PFSK-1 (cell line): Measurements from ENCODE around the gene SCAF1.

ENCODE experiments used
- FOXP2 ChIP-seq: optimal IDR thresholded peaks from 2 replicates; pipeline ENCODE3; 2011; ENCODE audit warnings: borderline replicate concordance, control low read depth, inconsistent platforms; ENCODE audit not compliant: insufficient read depth; ENCODE audit errors: extremely low read length, extremely low read depth
- POLR2AphosphoS5 ChIP-seq: IDR thresholded peaks from 2 replicates; pipeline ENCODE4 v1.6.1; 2012; ENCODE audit warnings: low read depth, mild to moderate bottlenecking, control low read depth, low read length, moderate library complexity
- SIN3A ChIP-seq: IDR thresholded peaks from 2 replicates; pipeline ENCODE4 v1.6.1; 2012; ENCODE audit warnings: mild to moderate bottlenecking, low read length, moderate library complexity, borderline replicate concordance; ENCODE audit not compliant: insufficient read depth
- TAF1 ChIP-seq: IDR thresholded peaks from 2 replicates; pipeline ENCODE4 v1.6.1; 2012; ENCODE audit warnings: low read length, control low read depth, borderline replicate concordance; ENCODE audit not compliant: insufficient read depth
- TF ChIP-seq, protein P1 (sequence below), 2 experiments: IDR thresholded peaks; 2 replicates each; pipeline versions ENCODE4 v1.6.1 to v1.8.0; 2011 to 2012; ENCODE audit warnings: low read depth in 2 of 2, low read length in 2 of 2, control low read depth in 1 of 2, inconsistent platforms in 1 of 2, mild to moderate bottlenecking in 1 of 2, moderate library complexity in 1 of 2; ENCODE audit not compliant: insufficient read depth in 1 of 2

The SCAF1 gene

DNA sequence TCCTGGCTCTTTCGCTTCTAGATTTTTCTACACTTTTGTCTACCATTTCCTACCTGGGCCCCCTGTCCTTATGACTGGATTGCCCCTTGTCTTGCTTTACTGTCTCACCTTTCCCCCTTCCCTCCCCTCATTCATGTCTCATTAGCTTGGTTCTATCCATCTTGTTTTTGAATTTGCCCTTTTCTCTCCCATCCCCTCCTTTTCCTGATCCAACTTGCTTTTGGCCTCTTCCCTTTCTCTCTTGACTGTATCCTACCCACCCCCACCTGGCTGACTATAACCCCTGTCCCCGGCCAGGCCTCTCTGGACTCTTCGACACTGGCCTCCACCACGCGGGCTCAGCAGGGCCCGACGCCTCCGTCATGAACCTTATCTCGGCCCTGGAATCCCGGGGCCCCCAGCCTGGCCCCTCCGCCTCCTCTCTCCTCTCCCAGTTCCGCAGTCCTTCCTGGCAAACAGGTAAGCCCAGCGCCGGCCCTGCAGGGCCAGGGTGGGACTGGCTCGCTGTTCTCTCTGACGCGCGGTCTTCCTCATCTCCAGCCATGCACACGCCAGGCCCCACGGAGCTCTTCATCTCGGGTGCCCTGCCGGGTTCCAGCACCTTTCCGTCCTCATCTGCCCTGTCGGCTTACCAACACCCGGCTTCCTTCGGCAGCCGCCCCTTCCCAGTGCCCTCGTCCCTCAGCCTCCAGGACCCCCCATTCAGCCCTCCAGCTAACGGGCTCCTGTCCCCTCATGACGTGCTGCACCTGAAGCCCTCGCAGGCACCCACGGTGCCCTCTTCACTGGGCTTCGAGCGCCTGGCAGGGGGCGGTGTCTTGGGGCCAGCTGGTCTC, 47.6 kb upstream of the SCAF1 start:
- TF ChIP-seq FOXP2 (no peak), TAF1 (no peak), SIN3A (no peak), POLR2AphosphoS5 (no peak)
- TF ChIP-seq, protein P1, sequence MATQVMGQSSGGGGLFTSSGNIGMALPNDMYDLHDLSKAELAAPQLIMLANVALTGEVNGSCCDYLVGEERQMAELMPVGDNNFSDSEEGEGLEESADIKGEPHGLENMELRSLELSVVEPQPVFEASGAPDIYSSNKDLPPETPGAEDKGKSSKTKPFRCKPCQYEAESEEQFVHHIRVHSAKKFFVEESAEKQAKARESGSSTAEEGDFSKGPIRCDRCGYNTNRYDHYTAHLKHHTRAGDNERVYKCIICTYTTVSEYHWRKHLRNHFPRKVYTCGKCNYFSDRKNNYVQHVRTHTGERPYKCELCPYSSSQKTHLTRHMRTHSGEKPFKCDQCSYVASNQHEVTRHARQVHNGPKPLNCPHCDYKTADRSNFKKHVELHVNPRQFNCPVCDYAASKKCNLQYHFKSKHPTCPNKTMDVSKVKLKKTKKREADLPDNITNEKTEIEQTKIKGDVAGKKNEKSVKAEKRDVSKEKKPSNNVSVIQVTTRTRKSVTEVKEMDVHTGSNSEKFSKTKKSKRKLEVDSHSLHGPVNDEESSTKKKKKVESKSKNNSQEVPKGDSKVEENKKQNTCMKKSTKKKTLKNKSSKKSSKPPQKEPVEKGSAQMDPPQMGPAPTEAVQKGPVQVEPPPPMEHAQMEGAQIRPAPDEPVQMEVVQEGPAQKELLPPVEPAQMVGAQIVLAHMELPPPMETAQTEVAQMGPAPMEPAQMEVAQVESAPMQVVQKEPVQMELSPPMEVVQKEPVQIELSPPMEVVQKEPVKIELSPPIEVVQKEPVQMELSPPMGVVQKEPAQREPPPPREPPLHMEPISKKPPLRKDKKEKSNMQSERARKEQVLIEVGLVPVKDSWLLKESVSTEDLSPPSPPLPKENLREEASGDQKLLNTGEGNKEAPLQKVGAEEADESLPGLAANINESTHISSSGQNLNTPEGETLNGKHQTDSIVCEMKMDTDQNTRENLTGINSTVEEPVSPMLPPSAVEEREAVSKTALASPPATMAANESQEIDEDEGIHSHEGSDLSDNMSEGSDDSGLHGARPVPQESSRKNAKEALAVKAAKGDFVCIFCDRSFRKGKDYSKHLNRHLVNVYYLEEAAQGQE (IDR thresholded peaks at IDR 0.05; ENCODE audit: insufficient read depth in 1 of 2, low read depth in 2 of 2, low read length in 2 of 2), result no peak

DNA sequence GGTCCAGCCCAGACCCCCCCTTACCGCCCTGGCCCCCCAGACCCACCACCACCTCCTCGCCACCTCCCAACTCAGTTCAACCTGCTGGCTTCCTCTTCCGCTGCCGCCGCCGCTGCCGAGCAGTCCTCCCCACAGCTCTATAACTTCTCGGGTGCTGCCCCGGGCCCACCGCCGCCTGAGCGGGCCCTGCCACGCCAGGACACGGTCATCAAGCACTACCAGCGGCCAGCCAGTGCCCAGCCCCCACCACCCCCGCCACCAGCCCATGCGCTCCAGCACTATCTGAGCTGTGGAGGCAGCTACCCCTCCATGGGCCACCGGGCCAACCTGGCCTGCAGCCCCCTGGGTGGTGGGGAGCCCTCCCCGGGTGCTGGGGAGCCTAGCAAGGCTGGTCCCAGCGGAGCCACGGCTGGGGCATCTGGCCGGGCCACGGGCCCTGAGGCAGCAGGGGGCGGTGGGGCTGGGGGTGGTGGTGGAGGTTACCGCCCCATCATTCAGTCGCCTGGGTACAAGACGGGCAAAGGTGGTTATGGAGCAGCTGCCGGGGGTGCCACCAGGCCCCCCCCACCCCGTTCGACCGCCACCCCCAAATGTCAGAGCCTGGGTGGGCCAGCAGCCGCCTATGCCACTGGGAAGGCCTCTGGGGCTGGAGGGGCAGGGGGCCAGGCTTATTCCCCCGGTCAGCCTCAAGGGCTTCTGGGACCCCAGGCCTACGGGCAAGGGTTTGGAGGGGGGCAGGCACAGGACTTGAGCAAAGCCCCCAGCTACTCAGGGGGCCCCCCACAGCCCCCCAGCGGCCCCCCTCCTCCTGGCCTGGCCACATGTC, 46.8 kb upstream of the SCAF1 start:
- TF ChIP-seq TAF1 (no peak), FOXP2 (no peak), SIN3A (no peak), POLR2AphosphoS5 (no peak)
- TF ChIP-seq, protein P1 (IDR thresholded peaks at IDR 0.05; ENCODE audit: insufficient read depth in 1 of 2, low read depth in 2 of 2, low read length in 2 of 2), result no peak

DNA sequence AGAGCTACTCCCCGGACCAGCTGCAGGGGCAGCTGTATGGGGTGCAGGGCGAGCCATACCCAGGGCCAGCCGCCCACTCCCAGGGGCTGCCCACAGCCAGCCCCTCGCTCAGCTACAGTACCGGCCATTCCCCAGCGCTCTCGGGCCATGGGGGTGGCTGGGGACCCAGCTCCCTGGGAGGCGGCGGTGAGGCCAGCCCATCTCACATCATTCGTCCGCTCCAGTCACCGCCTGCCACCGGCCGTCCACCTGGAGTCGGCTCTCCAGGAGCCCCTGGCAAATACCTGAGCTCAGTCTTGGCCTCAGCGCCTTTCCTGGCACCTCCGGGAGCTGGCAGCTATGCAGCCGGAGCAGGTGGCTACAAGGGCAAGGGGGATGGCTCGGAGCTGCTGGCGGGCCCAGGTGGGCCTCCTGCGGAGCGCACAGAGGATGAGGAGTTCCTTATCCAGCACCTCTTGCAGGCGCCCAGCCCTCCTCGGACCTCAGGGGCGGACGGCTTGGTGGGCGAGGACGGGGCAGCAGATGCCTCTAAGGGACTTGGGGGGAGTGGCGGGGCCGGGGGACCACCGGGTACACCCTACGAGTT, 46.1 kb upstream of the SCAF1 start:
- TF ChIP-seq SIN3A, result no peak
- TF ChIP-seq TAF1, result no peak
- TF ChIP-seq, protein P1 (IDR thresholded peaks at IDR 0.05; ENCODE audit: insufficient read depth in 1 of 2, low read depth in 2 of 2, low read length in 2 of 2), result no peak
- no peak for TF ChIP-seq FOXP2
- TF ChIP-seq POLR2AphosphoS5, result no peak

DNA sequence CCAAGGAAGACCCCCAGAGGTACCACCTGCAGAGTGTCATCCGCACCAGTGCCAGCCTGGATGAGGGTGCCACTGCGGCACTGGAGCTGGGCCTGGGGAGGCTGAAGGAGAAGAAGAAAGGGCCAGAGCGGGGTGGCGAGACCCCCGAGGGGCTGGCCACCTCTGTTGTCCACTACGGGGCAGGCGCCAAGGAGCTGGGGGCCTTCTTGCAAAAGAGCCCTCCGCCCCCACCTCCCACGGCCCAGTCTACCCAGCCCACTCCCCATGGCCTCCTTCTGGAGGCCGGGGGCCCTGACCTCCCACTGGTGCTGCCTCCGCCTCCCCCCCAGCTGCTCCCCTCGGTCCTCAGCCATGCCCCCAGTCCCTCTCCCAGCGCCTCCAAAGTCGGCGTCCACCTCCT, 45.6 kb upstream of the SCAF1 start:
- TF ChIP-seq SIN3A, result no peak

DNA sequence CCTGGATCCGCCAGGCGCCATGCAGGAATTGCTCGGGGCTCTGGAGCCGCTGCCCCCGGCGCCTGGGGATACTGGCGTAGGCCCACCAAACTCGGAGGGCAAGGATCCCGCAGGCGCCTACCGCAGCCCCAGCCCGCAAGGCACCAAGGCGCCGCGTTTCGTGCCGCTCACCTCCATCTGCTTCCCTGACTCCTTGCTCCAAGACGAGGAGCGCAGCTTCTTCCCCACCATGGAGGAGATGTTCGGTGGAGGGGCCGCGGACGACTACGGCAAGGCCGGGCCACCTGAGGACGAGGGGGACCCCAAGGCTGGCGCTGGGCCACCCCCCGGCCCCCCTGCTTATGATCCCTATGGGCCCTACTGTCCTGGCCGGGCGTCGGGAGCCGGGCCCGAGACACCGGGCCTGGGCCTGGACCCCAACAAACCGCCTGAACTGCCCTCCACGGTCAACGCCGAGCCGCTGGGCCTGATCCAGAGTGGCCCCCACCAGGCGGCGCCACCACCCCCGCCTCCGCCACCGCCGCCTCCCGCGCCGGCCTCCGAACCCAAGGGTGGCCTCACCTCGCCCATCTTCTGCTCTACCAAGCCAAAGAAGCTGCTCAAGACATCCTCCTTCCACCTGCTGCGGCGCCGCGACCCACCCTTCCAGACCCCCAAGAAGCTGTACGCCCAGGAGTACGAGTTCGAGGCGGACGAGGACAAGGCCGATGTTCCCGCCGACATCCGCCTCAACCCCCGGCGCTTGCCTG, 44.9 kb upstream of the SCAF1 start:
- TF ChIP-seq FOXP2, result no peak
- TF ChIP-seq POLR2AphosphoS5, result no peak
- TF ChIP-seq, protein P1 (IDR thresholded peaks at IDR 0.05; ENCODE audit: insufficient read depth in 1 of 2, low read depth in 2 of 2, low read length in 2 of 2), result no peak
- TF ChIP-seq TAF1, result no peak
- no peak for TF ChIP-seq SIN3A
